ENCODE data around the gene CFLAR.

The CFLAR gene

GRCh38 chr2:201223089-201224073 lies 107.4 kb downstream of the CFLAR start:
- no peaks in the 10 kb centered on the region for H3K36me3 ChIP-seq (replicated peaks)
- no peak for DNase-seq
- no peak for TF ChIP-seq CTCF (IDR thresholded peaks at IDR 0.05; ENCODE audit: low read depth, low read length, missing control alignments)
- H3K27me3 ChIP-seq (replicated peaks), result no peaks in the 10 kb centered on the region
- no peak overlapping the region for H3K4me3 ChIP-seq (ENCODE audit: low read depth, low read length)
- H3K27ac ChIP-seq, result no peak overlapping the region
- in situ Hi-C loops (cut with HindIII; ENCODE audit: low pct_ligation_motif_present, low sequenced_read_pairs), result no loop called here

Data from brain microvascular endothelial cell (primary cell).